Fibroblast of mammary gland (primary cell): ENCODE results near the gene GSTM5.
A peak's percentile ranks its signal among the peaks of the same experiment; 100 is the strongest.
"Not testable (repeated sequence)": the region's sequence is repeated elsewhere in the genome, so short reads cannot be mapped to it uniquely, and the experiment has no call there.

Source experiments
- DNase-seq: peaks from one replicate; pipeline ENCODE4 v3.0.0-alpha.2; 2010; ENCODE audit warnings: low read depth
- H3K4me3 ChIP-seq: 2 replicates; pipeline ENCODE4 v1.5.1; 2011; ENCODE audit warnings: low read depth, mild to moderate bottlenecking, low read length, moderate library complexity; ENCODE audit not compliant: control insufficient read depth
- TF ChIP-seq, protein P1 (sequence below): conservative IDR thresholded peaks from 2 replicates; pipeline ENCODE4 v1.5.1; 2011; ENCODE audit warnings: low read depth, low read length, inconsistent platforms; ENCODE audit not compliant: control insufficient read depth, insufficient read depth

GSTM5 gene

DNA sequence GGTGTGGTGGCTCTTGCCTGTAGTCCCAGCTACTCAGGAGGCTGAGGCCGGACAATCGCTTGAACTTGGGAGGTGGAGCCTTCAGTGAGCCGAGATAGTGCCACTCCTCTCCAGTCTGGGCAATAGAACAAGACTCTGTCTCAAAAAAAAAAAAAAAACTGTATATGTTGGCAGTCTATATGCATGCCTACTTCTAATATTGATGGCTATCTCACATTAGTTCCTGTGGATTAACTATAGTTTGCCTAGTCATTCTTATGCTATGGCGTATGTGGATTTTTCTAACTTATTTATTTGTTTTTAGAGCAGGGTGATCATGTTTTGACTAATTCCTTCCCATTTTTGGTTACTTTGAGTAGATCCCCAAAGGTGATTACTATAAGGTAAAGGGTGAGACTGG is 15.0 kb upstream of the GSTM5 start:
- DNase-seq, result no peak
- TF ChIP-seq, protein P1, sequence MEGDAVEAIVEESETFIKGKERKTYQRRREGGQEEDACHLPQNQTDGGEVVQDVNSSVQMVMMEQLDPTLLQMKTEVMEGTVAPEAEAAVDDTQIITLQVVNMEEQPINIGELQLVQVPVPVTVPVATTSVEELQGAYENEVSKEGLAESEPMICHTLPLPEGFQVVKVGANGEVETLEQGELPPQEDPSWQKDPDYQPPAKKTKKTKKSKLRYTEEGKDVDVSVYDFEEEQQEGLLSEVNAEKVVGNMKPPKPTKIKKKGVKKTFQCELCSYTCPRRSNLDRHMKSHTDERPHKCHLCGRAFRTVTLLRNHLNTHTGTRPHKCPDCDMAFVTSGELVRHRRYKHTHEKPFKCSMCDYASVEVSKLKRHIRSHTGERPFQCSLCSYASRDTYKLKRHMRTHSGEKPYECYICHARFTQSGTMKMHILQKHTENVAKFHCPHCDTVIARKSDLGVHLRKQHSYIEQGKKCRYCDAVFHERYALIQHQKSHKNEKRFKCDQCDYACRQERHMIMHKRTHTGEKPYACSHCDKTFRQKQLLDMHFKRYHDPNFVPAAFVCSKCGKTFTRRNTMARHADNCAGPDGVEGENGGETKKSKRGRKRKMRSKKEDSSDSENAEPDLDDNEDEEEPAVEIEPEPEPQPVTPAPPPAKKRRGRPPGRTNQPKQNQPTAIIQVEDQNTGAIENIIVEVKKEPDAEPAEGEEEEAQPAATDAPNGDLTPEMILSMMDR, result no peak
- H3K4me3 ChIP-seq, result no peak overlapping the region

DNA sequence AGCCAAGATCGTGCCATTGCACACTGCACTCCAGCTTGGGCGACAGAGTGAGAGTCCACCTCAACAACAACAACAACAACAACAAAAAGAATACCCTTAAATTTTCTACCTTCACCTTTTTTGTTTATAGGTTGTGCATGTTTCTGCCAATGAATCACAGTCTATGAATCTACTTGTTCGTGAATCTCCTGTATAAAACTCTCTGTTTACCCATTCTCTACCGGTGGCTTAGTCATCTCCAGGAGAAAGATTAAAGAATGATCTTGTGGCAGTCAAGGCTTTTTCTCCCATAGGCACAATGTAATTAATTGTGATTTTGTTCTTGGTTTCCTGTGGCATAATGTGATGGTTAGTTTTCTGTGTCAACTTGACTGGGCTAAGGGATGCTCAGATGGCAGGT is 14.2 kb upstream of the GSTM5 start:
- not testable (repeated sequence) for DNase-seq, H3K4me3 ChIP-seq

DNA sequence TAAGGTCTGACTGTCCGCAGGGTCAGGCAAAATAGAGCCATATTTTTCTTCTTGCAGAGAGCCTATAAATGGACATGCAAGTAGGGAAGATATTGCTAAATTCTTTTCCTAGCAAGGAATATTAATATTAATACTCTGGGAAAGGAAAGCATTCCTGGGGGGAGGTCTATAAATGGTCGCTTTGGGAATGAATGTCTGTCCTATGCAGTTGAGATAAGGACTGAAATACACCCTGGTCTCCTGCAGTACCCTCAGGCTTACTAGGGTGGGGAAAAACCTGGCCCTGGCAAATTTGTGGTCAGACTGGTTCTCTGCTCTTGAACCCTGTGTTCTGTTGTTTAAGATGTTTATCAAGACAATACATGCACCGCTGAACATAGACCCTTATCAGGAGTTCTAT is 9.1 kb upstream of the GSTM5 start:
- H3K4me3 ChIP-seq, DNase-seq: not testable (repeated sequence)

DNA sequence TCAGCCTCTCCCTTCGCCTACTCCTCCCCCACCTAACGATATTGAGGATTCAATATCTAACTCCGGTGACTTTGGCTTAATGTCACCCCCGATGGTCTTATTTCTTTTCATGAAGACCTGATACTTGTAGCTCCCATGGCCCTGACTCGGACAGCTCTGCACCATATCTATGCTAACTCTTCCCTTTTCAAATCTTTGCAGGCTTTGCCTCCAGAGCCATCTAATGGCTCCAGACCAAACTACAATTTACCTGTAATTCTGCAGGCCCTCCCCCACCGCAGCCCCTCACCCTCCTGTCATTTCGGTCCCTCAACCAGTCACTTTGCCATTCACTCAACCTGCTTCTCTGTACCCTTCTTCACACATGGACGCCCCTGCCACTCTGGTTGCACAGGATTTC is 7.9 kb upstream of the GSTM5 start:
- TF ChIP-seq, protein P1, result no peak
- DNase-seq, result no peak
- no peak overlapping the region for H3K4me3 ChIP-seq

DNA sequence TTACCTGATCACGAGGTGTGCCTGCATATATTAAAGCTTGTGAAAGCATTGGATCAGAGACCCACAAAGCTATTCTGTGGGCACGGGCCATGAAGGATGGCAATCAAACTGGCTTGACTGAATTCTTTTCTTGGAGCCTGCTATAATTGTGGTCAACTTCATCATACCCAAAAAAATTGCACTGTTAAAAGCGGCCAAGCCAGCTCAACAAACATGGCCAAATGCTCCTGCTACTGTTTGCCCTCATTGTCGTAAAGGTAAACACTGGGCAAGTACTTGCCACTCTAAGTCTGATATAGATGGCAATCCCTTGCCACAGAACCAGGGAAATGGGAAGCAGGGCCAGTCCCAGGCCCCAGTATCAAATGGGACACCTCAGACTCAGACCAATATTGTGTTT is 6.6 kb upstream of the GSTM5 start:
- no peak overlapping the region for H3K4me3 ChIP-seq
- no peak for DNase-seq
- TF ChIP-seq, protein P1, result no peak

DNA sequence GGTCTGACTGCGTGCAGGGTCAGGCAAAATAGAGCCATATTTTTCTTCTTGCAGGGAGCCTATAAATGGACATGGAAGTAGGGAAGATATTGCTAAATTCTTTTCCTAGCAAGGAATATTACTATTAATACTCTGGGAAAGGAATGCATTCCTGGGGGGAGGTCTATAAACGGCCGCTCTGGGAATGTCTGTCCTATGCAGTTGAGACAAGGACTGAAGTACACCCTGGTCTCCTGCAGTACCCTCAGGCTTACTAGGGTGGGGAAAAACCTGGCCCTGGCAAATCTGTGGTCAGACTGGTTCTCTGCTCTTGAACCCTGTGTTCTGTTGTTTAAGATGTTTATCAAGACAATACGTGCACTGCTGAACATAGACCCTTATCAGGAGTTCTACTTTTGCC is 3.1 kb upstream of the GSTM5 start:
- not testable (repeated sequence) for DNase-seq, H3K4me3 ChIP-seq

DNA sequence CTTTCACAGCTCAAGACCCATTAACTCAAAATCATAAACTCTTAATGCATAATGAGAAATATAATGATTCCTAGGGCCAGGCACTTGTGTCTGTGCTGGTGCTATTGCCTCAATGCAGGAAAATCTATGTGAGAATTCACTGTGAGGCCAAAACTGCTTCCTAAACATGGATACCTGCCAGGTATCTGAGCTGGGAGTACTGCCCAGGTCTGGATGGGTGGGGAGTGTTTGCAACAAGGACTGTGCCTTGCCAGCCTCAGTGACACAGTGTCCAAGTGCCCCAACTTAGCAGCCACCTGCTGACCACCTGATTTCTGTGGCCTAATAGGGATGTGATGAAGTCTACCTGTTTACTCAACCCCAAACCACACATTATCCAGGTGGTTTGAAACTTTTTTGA is 2.2 kb upstream of the GSTM5 start:
- not testable (repeated sequence) for H3K4me3 ChIP-seq, DNase-seq

DNA sequence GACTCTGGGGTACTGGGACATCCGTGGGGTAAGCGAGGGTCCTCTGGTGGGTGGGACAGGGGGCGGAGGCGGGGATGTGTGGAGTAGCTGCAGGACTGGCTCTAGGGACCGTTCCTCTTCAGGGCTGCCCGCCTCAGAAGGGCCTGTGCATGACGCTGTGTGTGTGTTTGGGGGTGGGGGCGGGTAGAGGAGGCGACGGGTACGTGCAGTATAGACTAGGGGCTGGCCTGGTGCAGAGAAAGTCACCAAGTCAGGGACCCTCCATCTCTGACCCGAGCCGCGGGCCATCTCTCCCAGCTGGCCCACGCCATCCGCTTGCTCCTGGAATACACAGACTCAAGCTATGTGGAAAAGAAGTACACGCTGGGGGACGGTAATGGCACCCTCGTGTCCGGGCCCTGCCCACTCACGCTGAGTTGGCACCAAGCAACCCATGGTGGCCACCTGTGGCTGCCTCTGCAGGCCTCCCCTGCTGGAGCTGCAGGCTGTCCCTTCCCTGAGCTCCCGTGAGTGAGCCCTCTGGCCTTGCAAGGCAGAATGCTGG is 342 bp downstream of the GSTM5 start:
- TF ChIP-seq, protein P1, result no peak
- DNase-seq, result no peak
- H3K4me3 ChIP-seq, result peak overlapping the region; percentile 26

DNA sequence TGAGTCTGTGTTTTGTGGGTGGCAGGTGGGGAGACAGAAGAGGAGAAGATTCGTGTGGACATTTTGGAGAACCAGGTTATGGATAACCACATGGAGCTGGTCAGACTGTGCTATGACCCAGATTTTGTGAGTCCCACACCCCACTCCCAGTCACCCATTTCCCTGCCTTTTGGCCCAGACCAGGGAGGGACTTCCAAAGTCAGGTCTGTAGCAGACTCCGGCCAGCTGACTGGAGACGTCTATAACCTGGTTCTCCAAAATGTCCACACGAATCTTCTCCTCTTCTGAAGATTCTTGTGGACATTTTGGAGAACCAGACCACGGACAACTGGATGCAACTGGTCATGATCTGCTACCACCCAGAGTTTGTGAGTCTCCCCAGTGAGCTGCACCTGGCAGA is 1.6 kb downstream of the GSTM5 start:
- no peak for DNase-seq
- no peak overlapping the region for H3K4me3 ChIP-seq
- TF ChIP-seq, protein P1, result no peak
